HG02759 (cell line): ENCODE data around the gene SLC13A4.
"Not testable (repeated sequence)": the region's sequence is repeated elsewhere in the genome, so short reads cannot be mapped to it uniquely, and the experiment has no call there.

ENCODE experiments used
- ATAC-seq: cut with Tn5 transposase; IDR thresholded peaks from one replicate; pipeline ENCODE4 v1.9.1; 2021; ENCODE audit warnings: mild to moderate bottlenecking, moderate library complexity; ENCODE audit not compliant: unreplicated experiment

SLC13A4 gene

DNA sequence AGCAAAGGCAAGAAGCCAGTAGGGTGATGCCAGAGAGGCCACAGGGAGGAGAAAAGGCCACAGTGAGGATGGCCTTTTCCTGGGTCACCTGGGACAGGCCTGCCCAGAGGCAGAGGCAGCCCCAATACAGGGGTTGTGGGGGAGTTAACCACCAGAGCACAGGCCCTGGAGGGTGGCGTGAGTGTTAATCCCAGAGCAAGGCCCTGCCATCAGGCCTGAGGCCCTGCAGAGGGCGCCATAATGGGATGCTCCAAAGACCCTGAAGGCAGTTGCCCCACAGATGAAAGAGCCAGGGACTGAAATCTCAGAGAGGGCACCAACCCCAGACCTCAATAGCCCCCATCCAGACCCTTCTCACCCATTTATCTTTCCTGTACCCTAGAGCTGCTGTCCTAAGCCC is 23.9 kb downstream of the SLC13A4 start:
- no peak for ATAC-seq

- ATAC-seq, result no peak
These were observed 30.5 kb downstream of the SLC13A4 start for GRCh38 chr7:135697276-135698049.

GRCh38 chr7:135693558-135693957 is 34.4 kb downstream of the SLC13A4 start:
- no peak for ATAC-seq

DNA sequence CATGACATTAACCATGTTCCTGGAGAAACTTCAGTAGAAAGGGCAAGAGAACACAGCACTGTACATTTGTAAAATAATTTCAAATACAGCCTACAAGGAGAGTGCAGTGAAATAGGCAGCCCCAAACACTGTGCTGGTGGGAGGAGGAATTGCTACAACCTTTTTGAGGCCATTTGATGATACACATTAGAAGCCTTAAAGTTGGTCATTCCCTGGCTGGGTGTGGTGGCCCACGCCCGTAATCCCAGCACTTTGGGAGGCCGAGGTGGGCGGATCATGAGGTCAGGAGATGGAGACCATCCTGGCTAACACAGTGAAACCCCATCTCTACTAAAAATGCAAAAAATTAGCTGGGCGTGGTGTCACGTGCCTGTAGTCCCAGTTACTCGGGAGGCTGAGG is 35.4 kb downstream of the SLC13A4 start:
- ATAC-seq, result not testable (repeated sequence)

- ATAC-seq, result no peak
These were observed 35.9 kb downstream of the SLC13A4 start for GRCh38 chr7:135692055-135692454.

DNA sequence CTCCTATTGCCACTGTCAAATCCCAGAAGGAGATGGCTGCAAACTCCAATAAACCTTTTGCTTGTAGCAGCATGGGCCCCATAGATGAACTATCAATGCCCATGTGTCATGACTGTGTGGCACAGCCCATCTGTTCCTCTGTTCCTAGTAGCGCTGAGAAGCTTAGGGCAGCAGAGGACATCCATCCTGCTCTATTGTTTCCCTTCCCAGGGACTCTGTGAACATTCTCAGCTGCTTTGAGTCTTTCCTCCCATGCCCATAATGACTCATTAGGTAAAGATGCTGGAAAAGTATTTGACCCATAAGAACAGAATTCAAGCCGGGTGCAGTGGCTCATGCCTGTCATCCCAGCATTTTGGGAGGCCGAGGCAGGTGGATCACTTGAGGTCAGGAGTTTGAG is 37.4 kb downstream of the SLC13A4 start:
- no peak for ATAC-seq

GRCh38 chr7:135687466-135687865 is 40.5 kb downstream of the SLC13A4 start:
- ATAC-seq, result no peak

GRCh38 chr7:135685306-135686084 is 42.5 kb downstream of the SLC13A4 start:
- no peak for ATAC-seq

DNA sequence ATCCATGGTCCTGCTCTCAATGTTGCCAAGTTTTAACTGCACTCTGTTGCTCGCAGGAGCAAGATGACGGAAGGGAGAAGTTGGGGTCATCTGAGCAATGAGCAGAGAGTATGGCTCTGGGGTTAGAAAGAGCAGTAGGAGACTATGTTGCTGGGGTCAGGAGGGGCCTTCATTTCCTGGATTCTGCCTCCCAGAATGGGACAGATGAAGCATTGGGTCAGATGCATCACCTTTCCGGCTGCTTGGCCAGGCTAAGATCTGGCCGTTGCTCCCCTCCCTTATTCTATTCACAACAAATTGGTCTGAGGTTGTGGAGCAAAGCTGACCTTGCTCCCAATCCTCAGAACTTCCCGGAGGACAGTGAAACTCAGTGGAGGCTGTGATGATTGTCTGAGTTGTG is 43.3 kb downstream of the SLC13A4 start:
- ATAC-seq, result no peak

DNA sequence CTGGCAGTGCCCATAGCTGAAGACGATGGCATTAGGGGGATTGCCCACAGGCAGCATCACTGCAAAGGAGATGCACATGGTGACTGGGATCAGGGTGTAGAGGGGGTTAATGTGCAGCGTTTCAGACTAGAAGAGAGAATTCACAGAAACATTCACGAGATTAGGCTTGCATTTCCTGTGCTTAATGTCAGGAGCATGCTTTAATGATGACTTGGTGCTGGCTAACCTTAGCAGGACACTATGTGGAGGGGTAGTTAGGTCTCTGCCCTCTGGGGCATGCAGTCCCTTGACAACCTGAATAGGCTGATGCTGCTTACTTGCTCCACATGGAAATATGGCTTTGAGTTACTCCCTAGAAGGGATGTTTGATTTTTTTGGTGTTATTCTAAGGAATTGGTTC is 43.9 kb downstream of the SLC13A4 start:
- ATAC-seq, result no peak

GRCh38 chr7:135683609-135684008 is 44.4 kb downstream of the SLC13A4 start:
- no peak for ATAC-seq

GRCh38 chr7:135682191-135682590 is 45.8 kb downstream of the SLC13A4 start:
- ATAC-seq, result no peak

DNA sequence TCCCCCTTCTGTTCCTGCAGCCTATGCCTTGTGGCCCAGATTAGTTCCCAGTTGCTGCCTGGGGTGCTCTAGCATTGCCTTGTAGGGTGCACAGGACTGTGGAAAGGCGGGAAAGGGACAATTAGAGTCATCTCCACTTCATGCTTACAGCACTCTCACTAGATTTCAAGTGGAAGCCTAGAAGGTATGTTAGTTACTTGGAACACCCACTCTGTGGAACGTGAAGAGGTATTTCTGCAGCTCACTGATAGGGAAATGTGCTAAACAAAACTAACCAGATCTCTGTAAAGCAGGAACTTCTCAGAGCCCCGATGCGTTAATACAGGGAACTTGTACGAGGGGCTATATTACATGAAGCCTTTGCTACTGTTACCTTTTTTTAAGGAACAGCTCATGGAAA is 46.2 kb downstream of the SLC13A4 start:
- ATAC-seq, result no peak

- ATAC-seq, result no peak
These were observed 49.1 kb downstream of the SLC13A4 start for GRCh38 chr7:135678612-135679575.

DNA sequence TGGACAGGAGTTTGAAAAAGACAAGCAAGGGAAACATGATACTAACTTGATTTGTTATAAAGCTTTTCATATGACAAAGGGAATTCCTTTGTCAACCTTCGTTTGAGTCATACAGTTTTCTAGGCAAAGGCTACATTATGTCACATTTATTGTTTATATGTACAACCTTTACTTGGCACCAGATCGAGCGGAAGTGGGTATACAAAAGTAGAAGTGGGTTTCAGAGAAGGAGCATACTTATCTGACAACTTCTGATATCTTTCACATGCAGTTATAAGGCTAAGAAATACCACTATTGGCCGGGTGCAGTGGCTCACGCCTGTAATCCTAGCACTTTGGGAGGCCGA is 54.7 kb downstream of the SLC13A4 start:
- ATAC-seq, result no peak

DNA sequence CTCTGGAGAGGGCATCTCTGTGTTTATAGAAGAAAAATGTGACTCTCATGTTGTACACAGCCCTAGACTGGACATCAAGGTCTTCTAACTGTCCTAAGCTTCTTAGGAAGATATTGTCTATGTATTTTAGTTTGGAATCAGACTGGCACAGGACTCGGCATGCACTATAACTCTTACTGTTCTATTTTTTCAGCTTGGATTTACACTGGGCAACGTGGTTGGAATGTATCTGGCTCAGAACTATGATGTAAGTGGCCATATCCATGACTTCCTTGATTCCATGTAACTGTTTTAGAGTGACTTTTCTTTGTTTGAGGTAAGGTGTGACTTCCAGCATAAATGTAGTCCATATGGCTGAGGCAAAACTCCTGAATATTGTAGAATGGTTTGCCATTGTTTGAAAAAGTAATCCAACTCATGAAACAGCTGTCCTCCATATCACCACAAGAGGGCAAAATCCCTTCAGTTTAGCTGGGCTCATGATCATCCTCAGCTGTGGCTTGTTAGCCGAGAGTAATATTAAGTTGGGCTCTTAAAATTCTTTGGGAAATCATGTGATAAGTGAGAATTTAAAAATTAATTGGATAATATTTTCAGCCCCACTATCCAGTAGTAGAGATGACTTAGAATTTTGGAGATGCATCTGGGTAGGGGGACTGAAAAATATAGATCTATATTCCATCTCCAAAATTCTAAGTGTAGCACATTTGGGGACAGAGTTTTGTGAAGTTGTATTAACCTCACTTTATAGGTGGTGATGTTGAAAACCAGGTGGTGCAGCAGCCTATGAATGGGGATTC is 55.2 kb downstream of the SLC13A4 start:
- peak; percentile 83 for ATAC-seq

DNA sequence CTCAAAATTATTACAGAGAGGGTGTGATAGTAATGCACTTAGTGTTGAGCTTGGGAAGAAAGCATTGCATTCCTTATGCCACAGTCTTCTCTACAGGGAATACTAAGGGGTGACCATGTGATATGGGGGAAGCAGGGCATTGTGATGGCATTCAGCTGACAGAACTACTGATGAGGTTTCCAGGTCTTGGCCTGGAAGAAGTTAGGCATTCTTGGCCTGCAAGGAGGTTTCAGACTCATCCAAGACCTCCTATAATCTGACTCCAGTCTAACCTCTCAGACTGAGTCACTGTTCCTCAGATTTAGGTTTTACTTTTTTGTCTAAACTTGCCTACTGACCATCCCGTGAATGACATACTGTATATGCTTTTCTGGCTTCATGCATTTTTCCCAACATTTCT is 57.8 kb downstream of the SLC13A4 start:
- ATAC-seq, result no peak

- ATAC-seq, result no peak
These were observed 58.2 kb downstream of the SLC13A4 start for GRCh38 chr7:135669774-135670173.

- ATAC-seq, result not testable (repeated sequence)
These were observed 59.1 kb downstream of the SLC13A4 start for GRCh38 chr7:135668852-135669395.

GRCh38 chr7:135667626-135668025 is 60.4 kb downstream of the SLC13A4 start:
- not testable (repeated sequence) for ATAC-seq
